ENCODE results near the gene GCNA. TPM values are rescaled to one million over a fixed set of nuclear protein-coding genes. Genes with fewer than 3 reads are reported as not detected.

Gene GCNA
- total RNA-seq, 1 experiment from 2014 or later: 1.0 TPM

DNA sequence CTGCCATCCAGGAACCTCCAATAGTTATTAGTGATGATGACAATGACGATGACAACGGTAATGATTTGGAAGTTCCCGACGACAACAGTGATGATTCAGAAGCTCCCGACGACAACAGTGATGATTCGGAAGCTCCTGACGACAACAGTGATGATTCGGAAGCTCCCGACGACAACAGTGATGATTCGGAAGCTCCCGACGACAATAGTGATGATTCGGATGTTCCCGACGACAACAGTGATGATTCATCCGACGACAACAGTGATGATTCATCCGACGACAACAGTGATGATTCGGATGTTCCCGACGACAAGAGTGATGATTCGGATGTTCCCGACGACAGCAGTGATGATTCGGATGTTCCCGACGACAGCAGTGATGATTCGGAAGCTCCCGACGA lies 25.4 kb downstream of the GCNA start:
- CTCF ChIA-PET: interaction anchor here (0.6 kb wide), 2 partner anchors 13 to 69 kb away, joined by 3 read pairs; no protein-coding TSS in a partner anchor
- Mint-ChIP-seq H3K27ac (no peak overlapping the region), H3K4me1 (no peaks in the 10 kb centered on the region), H3K9me3 (no peaks in the 10 kb centered on the region), H3K4me3 (no peak overlapping the region), H3K36me3 (peaks cover 33% of the 10 kb centered on the region), H3K27me3 (ENCODE audit: low read depth) (no peaks in the 10 kb centered on the region)
- no peak for TF ChIP-seq SOX15 (CRISPR knock-in tag; IDR thresholded peaks at IDR 0.05)
- no peak for TF ChIP-seq TEAD4 (CRISPR knock-in tag; IDR thresholded peaks at IDR 0.05)
- TF ChIP-seq ESRRA (CRISPR knock-in tag; IDR thresholded peaks at IDR 0.05; ENCODE audit: borderline replicate concordance): no peak
- TF ChIP-seq ATF1 (CRISPR knock-in tag; IDR thresholded peaks at IDR 0.05): no peak
- TF ChIP-seq JUN (CRISPR knock-in tag; IDR thresholded peaks at IDR 0.05): no peak
- ATAC-seq (no peak), DNase-seq (ENCODE audit: low spot score) (no peak)
- POLR2A ChIA-PET: no interaction called here

DNA sequence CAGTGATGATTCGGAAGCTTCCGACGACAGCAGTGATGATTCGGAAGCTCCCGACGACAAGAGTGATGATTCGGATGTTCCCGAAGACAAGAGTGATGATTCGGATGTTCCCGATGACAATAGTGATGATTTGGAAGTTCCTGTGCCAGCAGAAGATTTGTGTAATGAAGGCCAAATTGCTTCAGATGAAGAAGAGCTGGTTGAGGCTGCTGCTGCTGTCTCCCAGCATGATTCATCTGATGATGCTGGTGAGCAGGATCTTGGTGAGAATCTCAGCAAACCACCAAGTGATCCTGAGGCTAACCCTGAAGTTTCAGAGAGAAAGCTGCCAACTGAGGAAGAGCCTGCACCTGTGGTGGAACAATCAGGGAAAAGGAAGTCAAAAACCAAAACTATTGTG lies 25.9 kb downstream of the GCNA start:
- Mint-ChIP-seq H3K4me1 (no peaks in the 10 kb centered on the region), H3K36me3 (peaks cover 36% of the 10 kb centered on the region), H3K9me3 (no peaks in the 10 kb centered on the region), H3K27me3 (ENCODE audit: low read depth) (no peaks in the 10 kb centered on the region), H3K27ac (no peak overlapping the region), H3K4me3 (no peak overlapping the region)
- no peak for DNase-seq (ENCODE audit: low spot score)
- POLR2A ChIA-PET: no interaction called here
- no peak for TF ChIP-seq OVOL2 (CRISPR knock-in tag; IDR thresholded peaks at IDR 0.05; ENCODE audit: borderline replicate concordance)
- no peak for TF ChIP-seq FOXJ3 (CRISPR knock-in tag; IDR thresholded peaks at IDR 0.05; ENCODE audit: borderline replicate concordance)
- TF ChIP-seq ZNF671 (CRISPR knock-in tag; IDR thresholded peaks at IDR 0.05): no peak
- TF ChIP-seq RORB (CRISPR knock-in tag; IDR thresholded peaks at IDR 0.05): no peak
- no peak for TF ChIP-seq CBFB (CRISPR knock-in tag; IDR thresholded peaks at IDR 0.05; ENCODE audit: low read depth)
- TF ChIP-seq MXD4 (CRISPR knock-in tag; IDR thresholded peaks at IDR 0.05; ENCODE audit: borderline replicate concordance): no peak
- no peak for TF ChIP-seq ELF4 (CRISPR knock-in tag; IDR thresholded peaks at IDR 0.05; ENCODE audit: low read depth)
- no peak for TF ChIP-seq ZNF317 (CRISPR knock-in tag; IDR thresholded peaks at IDR 0.05; ENCODE audit: borderline replicate concordance, low read depth)
- TF ChIP-seq AFF4 (CRISPR knock-in tag; IDR thresholded peaks at IDR 0.05; ENCODE audit: borderline replicate concordance): no peak
- no peak for ATAC-seq
- CTCF ChIA-PET: interaction anchor here (0.6 kb wide), 2 partner anchors 13 to 70 kb away, joined by 3 read pairs; no protein-coding TSS in a partner anchor

GRCh38 chrX:71604796-71605568 lies 26.7 kb downstream of the GCNA start:
- Mint-ChIP-seq H3K36me3 (peaks cover 42% of the 10 kb centered on the region), H3K27ac (no peak overlapping the region), H3K27me3 (ENCODE audit: low read depth) (no peaks in the 10 kb centered on the region), H3K9me3 (no peaks in the 10 kb centered on the region), H3K4me1 (no peaks in the 10 kb centered on the region), H3K4me3 (no peak overlapping the region)
- DNase-seq (ENCODE audit: low spot score) (no peak), ATAC-seq (no peak)
- ChIA-PET POLR2A (no interaction called here), CTCF (no interaction called here)
- TF ChIP-seq MYBL2 (CRISPR knock-in tag; IDR thresholded peaks at IDR 0.05): no peak
- TF ChIP-seq ZNF121 (CRISPR knock-in tag; IDR thresholded peaks at IDR 0.05): no peak
- TF ChIP-seq, protein P1, sequence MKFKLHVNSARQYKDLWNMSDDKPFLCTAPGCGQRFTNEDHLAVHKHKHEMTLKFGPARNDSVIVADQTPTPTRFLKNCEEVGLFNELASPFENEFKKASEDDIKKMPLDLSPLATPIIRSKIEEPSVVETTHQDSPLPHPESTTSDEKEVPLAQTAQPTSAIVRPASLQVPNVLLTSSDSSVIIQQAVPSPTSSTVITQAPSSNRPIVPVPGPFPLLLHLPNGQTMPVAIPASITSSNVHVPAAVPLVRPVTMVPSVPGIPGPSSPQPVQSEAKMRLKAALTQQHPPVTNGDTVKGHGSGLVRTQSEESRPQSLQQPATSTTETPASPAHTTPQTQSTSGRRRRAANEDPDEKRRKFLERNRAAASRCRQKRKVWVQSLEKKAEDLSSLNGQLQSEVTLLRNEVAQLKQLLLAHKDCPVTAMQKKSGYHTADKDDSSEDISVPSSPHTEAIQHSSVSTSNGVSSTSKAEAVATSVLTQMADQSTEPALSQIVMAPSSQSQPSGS (CRISPR knock-in tag; IDR thresholded peaks at IDR 0.05; ENCODE audit: borderline replicate concordance, low read depth): no peak
- no peak for TF ChIP-seq EMX1 (CRISPR knock-in tag; IDR thresholded peaks at IDR 0.05)
- no peak for TF ChIP-seq ZMAT4 (CRISPR knock-in tag; IDR thresholded peaks at IDR 0.05)
- TF ChIP-seq, protein P2, sequence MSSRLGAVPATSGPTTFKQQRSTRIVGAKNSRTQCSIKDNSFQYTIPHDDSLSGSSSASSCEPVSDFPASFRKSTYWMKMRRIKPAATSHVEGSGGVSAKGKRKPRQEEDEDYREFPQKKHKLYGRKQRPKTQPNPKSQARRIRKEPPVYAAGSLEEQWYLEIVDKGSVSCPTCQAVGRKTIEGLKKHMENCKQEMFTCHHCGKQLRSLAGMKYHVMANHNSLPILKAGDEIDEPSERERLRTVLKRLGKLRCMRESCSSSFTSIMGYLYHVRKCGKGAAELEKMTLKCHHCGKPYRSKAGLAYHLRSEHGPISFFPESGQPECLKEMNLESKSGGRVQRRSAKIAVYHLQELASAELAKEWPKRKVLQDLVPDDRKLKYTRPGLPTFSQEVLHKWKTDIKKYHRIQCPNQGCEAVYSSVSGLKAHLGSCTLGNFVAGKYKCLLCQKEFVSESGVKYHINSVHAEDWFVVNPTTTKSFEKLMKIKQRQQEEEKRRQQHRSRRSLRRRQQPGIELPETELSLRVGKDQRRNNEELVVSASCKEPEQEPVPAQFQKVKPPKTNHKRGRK (CRISPR knock-in tag; IDR thresholded peaks at IDR 0.05; ENCODE audit: borderline replicate concordance): no peak
- TF ChIP-seq ZNF671 (CRISPR knock-in tag; IDR thresholded peaks at IDR 0.05): no peak
- no peak for TF ChIP-seq IRF1 (CRISPR knock-in tag; IDR thresholded peaks at IDR 0.05)
- TF ChIP-seq RELA (CRISPR knock-in tag; IDR thresholded peaks at IDR 0.05; ENCODE audit: borderline replicate concordance): no peak
- TF ChIP-seq, protein P3, sequence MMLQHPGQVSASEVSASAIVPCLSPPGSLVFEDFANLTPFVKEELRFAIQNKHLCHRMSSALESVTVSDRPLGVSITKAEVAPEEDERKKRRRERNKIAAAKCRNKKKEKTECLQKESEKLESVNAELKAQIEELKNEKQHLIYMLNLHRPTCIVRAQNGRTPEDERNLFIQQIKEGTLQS (CRISPR knock-in tag; conservative IDR thresholded peaks at IDR 0.05): no peak

Data from WTC11 (cell line).